Activated CD8-positive, alpha-beta memory T cell treated with anti-CD3 and anti-CD28 coated beads, Interleukin-2, amount 50 U/mL, for 1 hour (primary cell): ENCODE data around the gene TOGARAM1.

Source experiments
- DNase-seq: peaks from one replicate; pipeline ENCODE4 v3.0.0-alpha.2; 2020; ENCODE audit errors: extremely low read depth

The TOGARAM1 gene

DNA sequence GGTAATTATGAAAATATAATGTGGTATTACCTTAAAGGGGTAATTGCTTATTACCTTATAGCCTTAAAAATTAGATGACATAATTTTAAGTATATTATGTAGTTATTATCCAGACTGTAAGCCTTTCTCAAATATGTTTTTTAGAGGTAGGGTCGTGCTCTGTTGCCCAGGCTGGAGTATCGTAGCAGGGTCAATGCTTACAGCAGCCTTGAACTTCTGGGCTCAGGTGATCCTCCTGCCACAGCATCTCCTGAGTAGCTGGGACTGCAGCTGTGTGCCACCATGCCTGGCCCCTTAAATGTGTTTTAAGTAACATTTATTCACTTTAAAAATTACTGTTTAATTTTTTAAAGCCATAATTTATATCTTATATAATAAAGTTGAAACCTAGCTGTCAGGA is 132.3 kb downstream of the TOGARAM1 start:
- DNase-seq: no peak

GRCh38 chr14:45095143-45095542 is 133.2 kb downstream of the TOGARAM1 start:
- DNase-seq: no peak

- DNase-seq: no peak
These were observed 134.2 kb downstream of the TOGARAM1 start for GRCh38 chr14:45096218-45096617.

GRCh38 chr14:45103806-45104205 is 141.8 kb downstream of the TOGARAM1 start:
- no peak for DNase-seq

DNA sequence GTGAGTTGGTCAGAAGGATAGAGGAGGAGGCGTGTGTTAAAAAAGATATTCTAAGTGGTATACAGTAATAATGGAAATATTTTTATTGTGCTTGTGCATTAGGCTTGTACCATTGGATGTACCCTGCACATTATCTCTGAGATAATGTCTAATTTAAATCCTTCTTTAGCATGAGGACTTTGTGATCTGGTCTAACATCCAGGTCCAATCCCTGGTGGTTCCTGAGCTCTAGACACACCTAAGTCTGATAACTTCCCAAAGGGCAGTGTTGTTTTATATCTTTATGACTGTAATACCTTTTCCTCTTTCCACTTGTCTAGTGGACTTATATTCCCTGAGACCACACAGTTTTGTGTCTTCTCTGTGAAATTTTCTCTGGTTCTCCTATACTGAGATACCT is 142.6 kb downstream of the TOGARAM1 start:
- no peak for DNase-seq

DNA sequence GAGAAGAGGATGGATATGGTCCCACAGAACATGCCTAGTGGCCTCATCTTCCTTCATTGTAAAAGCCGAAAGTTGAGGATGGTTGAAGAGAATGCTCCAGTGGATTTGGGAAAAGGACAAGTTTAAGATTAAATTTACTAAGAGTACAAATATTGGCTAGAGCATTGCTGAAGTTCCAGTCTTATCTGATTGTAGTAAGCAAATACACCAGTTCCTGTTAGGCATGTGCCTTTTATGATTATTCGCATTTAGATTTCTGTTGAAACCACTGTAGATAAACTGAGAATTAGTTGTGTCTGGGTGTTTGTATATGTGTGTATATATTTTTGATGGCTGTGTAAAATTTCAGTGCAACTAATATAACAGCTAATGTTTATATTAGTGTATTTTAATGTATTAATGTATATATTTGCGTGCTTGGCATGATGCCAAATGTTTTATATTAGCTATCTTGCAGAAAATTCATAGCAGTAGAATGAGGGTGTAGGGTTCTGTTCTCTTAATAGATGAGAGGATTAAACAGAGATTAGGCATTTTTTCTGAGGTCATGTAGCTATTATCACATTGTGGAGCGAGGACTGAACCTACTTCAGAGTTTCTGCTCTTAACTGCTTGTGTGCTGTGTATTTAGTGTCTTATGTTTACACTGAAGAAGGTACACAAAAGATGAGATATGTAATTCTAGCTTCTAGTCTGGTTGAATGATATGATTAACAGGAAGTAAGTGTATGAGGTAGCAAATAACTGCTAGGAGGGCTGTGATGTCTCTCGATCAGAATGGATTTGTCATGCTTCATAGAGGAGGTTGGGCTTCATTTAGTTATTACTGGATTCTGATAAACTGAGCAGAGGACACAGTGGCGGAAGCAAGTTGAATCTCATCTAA is 151.1 kb downstream of the TOGARAM1 start:
- no peak for DNase-seq

DNA sequence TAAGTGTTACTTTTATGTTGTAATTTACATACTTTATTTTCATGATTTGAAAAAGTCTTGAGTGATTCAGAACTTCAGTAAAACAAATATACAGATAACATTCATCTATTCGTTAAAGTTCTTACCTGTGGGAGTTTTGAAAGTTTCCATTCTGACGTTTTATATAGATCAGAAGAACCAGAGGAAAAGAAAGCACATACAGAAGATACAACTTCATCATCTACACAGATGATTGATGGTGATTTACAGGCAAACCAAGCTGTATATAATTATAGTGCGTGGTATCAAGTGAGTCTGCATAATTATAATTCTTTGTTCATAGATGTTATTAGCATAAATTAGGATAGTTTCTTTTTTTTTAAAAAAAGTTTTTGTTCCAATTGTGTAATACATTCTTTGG is 152.3 kb downstream of the TOGARAM1 start:
- no peak for DNase-seq

- DNase-seq: no peak
These were observed 156.6 kb downstream of the TOGARAM1 start for GRCh38 chr14:45118594-45118993.

DNA sequence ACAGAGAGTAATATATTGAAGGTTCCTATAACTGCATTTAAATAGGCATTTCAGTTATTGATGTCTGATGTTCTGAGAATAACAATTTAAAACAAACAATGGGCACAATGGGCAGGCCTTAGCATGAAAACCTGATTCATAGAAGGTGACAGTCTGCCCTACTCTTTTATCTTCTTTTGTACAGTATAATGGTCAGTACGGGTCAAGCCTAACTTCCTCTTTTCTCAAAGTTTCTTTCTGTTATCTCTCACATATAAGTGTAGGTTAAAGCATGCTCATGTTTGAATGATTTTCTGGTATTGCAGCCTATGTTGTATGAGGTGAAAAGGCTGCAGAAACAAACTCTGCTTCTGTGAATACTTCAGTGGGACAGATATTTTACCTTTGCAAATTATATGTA is 158.1 kb downstream of the TOGARAM1 start:
- no peak for DNase-seq

GRCh38 chr14:45123271-45123670 is 161.3 kb downstream of the TOGARAM1 start:
- no peak for DNase-seq
